Measurements from ENCODE around the gene SSPN.

Gene SSPN

DNA sequence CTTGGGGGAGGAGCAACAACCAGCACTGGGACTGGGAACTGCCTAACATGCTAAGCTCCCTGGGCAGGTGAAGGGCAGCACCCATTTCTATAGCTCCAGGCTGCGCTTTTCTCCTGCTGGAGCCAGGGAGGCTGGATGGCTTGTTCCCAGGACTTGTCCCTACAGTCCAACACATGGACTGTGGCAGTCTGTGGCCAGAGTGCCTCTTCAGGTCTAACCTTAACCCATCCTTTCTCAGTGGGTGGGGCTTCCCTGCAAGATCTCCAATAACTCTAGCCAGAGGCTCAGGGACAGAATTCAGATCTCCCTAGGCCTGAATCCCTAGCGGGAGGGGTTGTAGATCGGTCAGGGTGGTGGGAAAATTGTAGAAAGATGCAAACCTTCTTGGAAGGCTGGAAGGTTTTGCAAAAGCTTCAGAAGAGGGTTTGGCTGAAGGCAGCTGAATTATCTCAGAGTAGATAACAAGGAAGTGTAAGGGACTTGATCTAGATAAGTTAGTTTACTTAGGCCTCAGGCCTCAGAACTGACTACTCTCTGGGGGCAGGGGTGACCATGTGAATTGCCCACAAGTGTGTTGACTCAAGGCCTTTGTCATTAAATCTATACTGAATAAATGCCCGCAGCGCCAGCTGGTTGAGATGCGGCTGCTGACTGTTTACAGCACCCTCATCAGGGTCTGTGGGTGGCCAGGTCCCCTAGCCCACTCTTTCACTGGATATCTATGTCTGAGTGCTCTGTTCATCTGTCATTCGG, 60.7 kb downstream of the SSPN start:
- no peak for DNase-seq (ENCODE audit: low read depth in 2 of 3, low spot score in 1 of 3)

DNA sequence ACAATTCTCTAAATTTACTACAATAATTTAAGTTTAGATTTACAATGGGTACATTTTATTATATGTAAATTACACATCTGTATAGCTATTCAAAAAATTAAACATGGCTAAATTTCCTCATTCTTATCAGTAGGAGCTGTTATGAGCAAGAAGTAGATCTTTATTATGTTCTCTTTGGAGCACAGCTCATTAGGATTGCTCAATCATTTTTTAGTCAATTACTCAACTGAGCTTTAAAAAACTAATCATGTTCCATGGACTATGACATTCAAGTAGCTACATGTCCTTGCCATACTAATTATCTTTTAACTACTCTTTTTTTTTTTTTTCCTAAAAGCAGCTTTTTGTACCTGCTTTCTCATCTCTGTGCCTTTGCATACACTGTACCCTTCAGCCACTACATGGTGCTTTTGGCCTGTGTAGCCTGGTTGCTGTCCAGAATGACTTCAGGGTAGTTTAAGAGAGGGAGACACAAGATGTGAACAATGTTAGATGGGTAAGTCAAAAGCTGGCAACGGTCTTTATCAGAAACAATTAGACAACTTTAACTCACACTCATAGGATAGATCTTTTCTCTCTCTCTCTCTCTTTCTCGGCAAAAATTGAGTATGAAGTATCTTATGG, 69.0 kb downstream of the SSPN start:
- DNase-seq (ENCODE audit: low read depth in 2 of 3, low spot score in 1 of 3) = no peak

DNA sequence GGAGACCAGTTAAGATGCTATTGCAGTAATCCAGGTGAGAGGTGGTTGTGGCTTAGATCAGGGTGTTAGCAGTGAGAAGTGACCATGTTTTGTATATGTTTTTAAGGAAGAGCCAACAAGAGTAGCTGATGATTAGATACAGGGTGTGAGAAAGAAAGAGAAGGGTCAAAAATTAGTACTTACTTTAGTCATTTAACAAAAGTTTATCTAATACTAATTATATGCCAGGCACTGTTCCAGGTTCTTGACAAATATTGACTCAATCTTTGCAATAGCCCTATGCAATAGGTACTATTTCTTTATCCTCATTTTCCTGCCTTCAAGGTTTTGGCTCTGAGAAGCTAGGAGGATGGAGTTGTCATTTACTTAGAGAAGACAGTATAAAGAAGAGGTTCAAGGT, 70.2 kb downstream of the SSPN start:
- DNase-seq (ENCODE audit: low read depth in 2 of 3, low spot score in 1 of 3) = no peak

DNA sequence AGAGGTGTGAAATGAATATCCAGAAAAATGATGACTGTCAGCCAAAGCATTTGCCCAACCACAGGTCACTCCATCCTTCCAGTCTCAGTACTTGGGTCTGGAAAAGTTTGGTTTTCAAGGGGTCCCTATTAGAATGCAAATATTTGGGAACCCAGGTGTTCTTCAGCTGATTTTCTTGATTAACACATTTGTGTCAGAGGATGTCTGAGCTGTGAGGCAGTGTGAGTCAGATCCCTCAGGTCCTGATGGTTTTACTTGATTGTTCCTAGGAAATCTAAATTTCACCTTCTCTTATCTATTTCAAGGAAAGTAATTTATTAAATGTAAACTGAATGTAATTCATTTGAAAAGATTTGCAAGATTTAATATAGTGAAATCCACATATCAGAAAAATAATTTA, 71.5 kb downstream of the SSPN start:
- no peak for DNase-seq (ENCODE audit: low read depth in 2 of 3, low spot score in 1 of 3)

DNA sequence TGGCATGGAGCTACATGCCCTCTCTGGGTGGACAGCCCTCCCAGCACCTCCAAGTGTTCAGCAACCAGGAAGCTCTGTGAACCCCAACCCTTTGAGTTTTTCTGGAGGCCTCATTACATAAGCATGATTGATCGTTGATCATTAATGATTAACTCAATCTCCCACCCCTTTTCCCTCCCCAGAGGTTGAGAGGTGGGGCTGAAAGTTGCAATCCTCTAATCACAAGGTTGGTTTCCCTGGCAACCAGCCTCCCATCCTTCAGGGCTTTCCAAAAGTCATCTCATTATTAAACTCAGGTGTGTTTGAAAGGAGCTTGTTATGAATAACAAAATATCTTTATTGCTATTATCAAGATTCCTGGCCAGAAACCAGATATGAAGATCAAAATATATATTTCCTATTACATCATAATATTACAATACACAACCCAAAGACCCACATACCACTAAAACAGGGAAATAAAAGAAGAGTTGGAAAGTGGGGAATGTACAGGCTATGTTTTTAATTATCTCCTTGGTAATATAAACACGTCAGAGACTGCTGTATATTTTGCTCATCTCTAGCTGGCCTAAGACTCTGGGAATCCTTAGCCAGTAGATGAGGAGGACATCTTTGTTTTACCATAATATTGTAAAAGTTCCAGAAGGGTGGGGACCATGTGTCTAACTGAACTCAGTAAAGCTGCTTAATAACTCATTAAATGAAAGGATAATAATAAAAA, 73.6 kb downstream of the SSPN start:
- DNase-seq (ENCODE audit: low read depth in 2 of 3, low spot score in 1 of 3) = no peak

DNA sequence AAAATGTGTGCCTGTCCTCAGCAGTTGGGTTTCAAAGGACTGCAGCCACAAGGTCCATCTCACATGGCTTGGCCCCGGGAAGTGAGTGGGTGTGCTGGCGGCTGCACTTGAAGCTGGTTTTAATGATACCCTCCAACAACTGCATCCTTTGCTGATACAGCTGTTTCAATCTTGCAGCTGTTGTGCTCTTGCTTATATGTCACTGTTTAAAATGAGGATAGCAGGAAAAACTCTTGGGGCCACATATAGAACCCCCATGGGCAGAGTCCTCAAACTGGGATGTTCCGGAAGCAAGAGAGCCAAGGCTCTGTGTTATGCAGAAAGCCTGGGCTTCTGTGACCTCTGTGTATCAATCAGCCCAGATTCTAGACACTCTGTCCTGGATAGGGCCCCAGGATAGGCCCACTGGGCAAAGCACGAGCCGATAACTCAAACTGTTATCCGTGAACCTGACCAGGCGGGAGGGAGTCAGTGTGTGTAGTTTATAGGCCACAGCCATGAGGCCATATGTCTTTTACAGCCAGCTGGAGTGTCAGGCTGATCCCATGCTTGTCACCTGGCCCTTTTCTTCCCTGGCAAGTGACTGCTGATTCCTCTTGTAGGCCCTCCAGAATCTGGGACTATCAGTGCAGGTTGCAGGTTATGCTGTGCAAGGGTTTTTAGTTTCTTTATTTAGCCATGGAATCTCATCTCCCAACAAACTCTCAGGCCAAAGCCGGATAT, 74.3 kb downstream of the SSPN start:
- no peak for DNase-seq (ENCODE audit: low read depth in 2 of 3, low spot score in 1 of 3)

DNA sequence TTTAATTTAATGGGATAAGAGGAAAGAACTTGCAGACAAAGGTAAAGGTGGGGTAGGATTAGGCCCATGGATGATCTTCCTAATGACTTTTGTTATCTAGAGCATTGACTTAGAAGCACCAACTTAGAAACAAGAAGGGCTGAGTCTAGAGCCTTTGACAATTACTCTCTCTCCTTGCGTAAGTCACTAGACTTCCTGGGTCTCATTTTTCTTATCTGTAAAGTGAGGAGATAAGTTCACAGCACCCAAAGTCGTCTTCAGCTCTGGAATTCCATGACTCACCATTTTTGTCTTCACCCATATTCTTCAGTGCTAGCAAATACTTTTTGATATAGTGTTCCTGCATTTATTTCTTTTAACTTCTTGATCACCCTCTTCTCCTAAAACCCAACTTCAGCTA, 75.7 kb downstream of the SSPN start:
- DNase-seq (ENCODE audit: low read depth in 2 of 3, low spot score in 1 of 3) = no peak

DNA sequence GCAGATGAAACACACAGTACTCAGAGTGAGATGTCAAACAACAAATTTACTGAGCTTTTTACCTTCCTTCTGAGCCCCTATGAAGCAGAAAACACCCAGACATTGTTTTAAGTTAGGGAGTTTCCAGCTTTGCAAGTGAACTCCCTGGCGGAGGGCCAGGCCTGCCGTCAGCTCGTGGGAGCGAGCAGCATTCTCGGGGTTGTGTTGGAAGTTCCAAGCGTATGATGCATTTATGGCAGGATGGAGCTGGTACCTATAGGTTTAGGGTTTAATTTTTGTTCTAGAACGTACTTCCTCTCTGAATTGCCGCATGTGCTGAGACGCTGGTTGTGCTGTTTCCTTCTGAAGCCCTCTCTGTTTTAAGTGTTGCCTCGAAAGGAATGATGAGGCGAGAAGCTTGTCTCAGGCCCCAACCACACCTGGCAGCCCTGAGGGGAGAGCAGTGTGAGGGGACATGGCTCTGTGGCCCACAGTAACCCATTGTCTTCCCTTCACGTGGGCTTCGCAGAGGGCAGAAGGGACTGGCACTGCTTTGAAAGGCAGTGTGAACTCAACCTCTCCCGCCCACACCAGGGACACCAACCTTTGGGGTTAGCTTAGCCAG, 76.6 kb downstream of the SSPN start:
- DNase-seq (ENCODE audit: low read depth in 2 of 3, low spot score in 1 of 3) = peak in 1 of 3 donors; percentile 8

DNA sequence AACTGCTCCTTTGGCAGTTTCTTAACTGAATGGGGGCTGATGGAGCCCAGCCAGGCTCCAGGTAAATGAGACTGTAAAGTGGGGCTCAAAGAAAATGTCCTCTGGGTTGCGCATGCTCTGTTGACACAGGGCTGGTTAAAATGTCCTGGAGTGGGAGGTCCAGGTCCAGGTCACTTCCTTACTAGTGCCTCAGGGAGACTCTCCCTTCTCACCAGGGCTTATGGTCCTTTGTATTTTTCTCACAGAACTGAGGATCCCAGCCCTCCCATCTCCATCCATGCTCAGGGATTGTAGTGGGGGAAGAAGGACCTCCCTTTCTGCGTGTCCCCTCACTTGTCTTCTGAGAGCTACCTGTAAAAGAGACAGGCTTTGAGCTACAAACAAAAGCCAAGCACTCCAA, 77.5 kb downstream of the SSPN start:
- no peak for DNase-seq (ENCODE audit: low read depth in 2 of 3, low spot score in 1 of 3)

DNA sequence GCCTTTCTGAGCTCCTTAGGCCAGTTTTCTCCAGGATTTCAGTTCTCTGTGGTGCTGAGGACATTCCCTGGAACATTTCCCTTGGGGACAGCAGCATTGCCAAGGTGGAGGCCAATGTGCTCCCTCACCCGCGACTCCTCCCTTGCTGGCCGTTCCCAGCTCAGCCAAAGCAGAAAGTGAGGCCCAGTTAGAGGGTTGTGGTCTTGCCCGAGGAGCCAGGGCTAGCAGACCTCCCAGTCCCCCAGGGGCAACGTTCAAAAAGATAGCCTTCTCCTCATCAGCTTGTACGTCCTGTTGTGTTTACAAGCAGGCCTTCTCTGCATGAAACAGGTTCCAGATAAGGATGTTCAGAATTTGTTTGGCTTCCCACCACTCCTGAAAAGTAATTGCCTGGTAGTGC, 78.4 kb downstream of the SSPN start:
- DNase-seq (ENCODE audit: low read depth in 2 of 3, low spot score in 1 of 3) = no peak

DNA sequence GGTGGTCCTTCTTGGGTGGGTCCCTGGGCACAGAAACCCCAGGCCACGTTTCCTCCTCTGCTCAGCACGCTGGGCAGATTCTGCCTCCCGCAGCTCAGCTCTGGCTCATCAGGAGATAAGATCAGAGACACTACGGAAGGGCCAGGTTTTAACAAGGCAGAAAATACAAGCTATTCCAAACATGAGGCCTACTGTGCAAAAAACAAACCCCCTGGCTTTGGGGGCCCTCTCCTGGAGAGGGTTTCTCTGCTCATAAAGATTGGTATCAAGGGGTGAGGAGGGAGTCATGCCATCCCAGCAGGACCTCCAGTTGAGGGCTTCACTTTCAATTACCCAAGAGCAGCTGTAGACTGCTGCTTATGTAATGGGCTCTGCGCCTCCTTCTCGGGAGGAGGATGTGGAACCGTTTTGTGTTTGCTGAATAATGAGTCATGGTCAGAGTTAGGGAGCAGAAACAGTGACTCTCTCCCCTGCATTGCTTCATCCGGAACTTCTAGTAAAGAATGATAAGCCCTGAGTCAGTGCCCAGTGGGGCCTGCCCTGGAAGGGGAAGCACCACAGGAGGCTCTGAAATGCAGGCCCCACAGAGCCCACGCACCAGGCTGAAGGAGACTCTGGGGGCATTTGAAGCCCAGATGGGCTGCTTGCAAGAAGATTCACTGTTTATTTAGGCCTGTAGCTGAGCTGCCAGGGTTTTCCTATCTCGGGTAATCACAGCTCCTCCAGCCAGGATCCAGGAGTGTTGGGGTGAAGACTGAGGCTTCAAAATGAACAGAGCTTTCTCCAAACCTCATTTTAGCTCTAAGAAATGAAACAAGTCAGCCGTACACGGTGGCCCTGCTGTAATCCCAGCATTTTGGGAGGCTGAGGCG, 79.3 kb downstream of the SSPN start:
- peak; percentile 17 to 53 (median 34) for DNase-seq (ENCODE audit: low read depth in 2 of 3, low spot score in 1 of 3)

DNA sequence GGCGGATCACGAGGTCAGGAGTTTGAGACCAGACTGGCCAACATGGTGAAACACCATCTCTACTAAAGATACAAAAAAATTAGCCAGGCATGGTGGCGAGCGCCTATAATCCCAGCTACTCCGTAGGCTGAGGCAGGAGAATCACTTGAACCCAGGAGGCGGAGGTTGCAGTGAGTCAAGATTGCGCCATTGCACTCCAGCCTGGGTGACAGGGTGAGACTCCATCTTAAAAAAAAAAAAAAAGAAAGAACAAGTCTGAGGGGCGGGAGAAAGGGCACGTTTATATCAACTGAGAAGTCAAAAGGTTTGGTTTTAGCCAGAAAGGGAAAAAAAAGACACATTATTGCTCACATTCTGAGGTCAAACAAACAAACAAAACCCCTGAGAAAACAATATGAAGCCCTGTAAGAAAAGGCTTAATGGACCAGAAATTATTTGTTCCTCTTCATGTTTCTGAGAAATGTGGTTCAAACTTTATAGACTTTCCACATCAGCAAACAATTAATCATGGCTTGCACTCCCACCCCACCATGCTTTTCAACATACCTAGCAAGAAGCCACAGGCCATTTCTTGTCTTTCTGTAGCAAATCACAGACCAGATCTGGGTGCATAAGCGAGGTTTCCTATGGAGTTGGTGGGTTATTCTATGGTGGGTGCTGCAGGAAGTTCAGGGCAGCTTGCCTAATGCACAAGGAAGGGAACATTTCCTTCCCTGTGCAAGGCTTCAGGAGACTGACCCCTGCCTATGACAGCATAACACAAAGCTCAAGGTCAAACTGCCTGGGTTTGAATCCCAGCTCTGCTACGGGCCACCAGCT, 80.1 kb downstream of the SSPN start:
- no peak for DNase-seq (ENCODE audit: low read depth in 2 of 3, low spot score in 1 of 3)

DNA sequence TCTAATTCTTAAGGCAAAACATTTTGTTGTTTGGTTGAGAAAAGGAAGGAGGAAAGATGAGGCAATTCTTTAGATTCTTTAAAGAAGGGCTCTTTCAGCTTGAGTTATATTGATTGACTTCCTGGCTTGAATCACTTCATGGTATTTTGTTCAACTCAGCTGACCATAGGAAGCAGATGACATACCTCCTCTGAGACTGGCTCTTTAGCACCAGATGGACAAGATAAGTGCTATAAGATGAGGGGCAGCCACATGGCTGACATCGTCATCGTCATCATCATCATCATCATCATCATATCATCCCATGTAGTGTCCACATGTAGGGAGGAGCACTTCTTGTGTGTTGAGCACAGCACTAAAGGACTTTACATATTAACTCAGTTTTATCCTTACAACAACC, 81.3 kb downstream of the SSPN start:
- no peak for DNase-seq (ENCODE audit: low read depth in 2 of 3, low spot score in 1 of 3)

DNA sequence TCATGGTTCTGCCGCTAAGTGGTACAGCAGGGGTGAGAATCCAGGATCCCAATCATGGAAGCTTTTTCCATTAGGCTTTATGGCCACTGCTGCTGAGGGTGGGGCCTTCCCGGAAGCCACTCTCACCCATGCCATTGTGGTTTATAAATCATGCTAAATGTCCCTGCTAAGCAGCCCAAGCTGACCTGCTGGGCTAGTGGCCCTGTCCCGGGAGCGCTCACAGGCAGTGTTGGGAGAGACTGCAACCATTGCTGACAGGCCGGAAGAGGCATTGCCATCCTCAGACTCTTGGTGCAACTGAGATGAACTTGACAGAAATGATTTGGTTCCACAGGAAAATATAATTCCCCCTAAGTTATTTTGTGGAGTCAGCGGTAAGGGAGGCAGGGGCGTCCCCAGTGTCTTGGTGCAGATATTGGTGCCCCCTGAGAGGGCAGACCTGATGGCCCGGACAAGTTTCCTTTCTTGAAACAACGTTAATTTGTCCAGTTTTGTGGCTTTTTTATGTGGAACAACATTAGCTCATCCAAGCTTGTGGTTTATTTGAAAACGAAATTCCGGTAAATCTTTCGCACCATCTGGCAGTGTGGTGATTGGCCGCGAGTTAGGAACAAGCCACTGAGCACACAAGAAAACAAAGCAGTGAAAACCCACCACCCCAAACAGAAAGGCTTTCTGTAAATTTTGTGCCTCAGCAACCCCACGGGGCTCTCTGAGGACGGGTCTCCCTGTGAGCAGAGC, 82.3 kb downstream of the SSPN start:
- no peak for DNase-seq (ENCODE audit: low read depth in 2 of 3, low spot score in 1 of 3)

DNA sequence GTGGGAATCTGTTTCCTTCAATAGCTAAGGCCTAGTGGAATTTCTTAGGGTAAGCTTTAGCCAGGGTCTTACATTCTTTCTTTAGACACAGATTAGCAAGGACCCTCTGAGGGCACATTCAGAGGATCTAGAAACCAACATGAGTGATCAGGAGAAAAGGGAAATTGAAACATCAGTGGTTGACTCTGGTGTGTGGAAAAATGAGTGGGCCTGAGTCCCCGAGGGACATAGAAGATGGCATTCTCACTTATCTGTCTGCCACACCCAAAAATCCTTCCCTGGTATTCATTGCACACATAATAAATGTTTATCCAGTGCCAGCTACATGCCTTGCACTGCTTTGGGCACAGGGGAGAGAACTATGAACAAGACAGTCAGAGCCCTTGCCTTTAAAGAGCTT, 82.9 kb downstream of the SSPN start:
- no peak for DNase-seq (ENCODE audit: low read depth in 2 of 3, low spot score in 1 of 3)

DNA sequence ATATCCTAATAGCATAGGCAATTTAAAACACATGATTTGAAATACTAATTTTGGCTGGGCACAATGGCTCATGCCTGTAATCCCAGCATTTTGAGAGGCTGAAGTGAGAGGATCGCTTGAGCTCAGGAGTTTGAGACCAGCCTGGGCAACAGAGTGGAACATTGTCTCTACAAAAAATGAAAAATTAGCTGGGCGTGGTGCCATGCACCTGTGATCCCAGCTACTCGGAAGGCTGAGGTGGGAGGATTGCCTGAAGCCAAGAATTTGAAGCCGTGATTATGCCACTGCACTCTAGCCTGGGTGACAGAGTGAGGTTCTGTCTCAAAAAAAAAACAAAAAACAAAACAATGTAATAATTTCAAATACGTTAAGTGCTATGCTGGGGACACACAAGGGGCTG, 83.3 kb downstream of the SSPN start:
- DNase-seq (ENCODE audit: low read depth in 2 of 3, low spot score in 1 of 3) = no peak

DNA sequence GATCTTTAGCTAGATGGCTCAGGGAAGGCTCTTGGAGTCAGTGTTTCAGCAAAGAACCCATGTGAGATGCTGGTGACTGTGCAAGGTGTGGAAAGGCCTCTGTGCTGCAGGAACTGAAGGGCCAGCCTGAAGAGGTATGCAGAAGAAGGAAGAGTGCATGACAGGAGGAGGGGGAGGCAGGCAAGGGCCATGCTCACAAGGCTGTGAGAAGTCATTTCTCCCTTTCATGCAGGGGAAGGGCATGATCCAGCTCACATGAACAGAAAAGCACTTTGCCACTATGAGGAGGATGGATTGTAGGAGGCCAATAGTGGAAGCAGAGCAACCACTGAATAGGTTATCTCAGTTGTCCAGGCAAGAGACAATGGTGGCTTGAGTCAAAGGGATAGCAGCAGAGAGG, 83.7 kb downstream of the SSPN start:
- no peak for DNase-seq (ENCODE audit: low read depth in 2 of 3, low spot score in 1 of 3)

DNA sequence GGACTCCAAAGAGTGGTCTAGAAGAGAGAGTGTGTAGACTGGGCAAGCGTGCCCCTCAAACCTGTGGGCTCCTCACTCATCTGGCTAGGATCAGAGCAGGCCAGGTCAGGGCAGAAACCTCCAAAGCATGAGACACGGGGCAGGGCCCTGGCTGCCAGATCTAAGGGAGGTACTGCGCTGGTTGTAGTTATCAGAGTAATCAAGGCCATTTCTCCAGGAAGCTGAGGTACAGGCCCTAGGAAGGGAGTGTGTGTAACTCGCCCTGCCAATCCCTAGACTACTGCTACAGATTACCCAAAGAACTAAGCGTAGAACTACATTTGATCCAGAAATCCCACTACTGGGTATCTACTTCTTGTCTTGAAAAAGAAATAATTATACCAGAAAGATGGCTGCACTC, 84.5 kb downstream of the SSPN start:
- no peak for DNase-seq (ENCODE audit: low read depth in 2 of 3, low spot score in 1 of 3)

DNA sequence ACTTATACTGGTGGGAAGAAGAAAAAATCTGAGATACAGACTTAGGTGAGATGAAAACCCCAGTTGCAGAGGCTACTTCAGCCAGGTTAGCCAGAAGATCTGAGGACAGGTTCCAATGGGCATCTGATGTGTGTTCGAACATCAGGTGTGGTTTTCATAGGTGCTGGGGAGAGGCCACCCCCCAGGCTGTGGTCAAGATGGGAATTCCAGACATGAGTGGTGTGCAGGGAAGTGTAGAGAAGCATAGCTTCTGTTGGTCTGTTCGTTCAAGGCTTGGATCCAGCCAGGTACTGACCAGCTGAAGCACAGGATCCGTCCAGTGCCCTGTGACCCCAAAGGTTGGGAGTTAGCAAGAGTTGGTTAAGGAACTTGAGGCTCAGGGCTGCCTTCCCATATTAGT, 85.5 kb downstream of the SSPN start:
- no peak for DNase-seq (ENCODE audit: low read depth in 2 of 3, low spot score in 1 of 3)
